Testis (tissue), 3 donors: ENCODE measurements around the gene P3R3URF. TPM values are rescaled to one million over a fixed set of nuclear protein-coding genes. Genes with fewer than 3 reads are reported as not detected.

ENCODE experiments used
- DNase-seq: peaks from one replicate; pipeline ENCODE4 v3.0.0-alpha.2; 2019
- H3K27ac ChIP-seq, 2 donors: fragments of 200-600 bp; sonication (generic); one replicate each; pipeline ENCODE4 v1.5.1; 2019
- H3K27me3 ChIP-seq: fragments of 200-600 bp; sonication (generic); one replicate; pipeline ENCODE4 v1.5.1; 2019
- H3K36me3 ChIP-seq: fragments of 200-600 bp; sonication (generic); one replicate; pipeline ENCODE4 v1.5.1; 2017; ENCODE audit warnings: low read depth; ENCODE audit errors: missing control alignments
- H3K4me1 ChIP-seq: fragments of 200-600 bp; sonication (generic); one replicate; pipeline ENCODE4 v1.5.1; 2019
- H3K4me3 ChIP-seq, 2 donors: fragments of 200-600 bp; sonication (generic); one replicate each; pipeline ENCODE4 v1.5.1; 2017 to 2019
- H3K9me3 ChIP-seq: fragments of 200-600 bp; sonication (generic); one replicate; pipeline ENCODE4 v1.5.1; 2017
- CTCF ChIP-seq, 3 experiments: fragments of 450-650 bp in 2 of 3; fragments of 200-600 bp in 1 of 3; sonication (generic) in 1 of 3; IDR thresholded peaks; one replicate each; pipeline ENCODE4 v1.5.1; 2016 to 2019; ENCODE audit warnings: antibody characterized with exemption in 3 of 3, mild to moderate bottlenecking in 2 of 3, moderate library complexity in 1 of 3
- POLR2A ChIP-seq: fragments of 450-650 bp; IDR thresholded peaks from one replicate; pipeline ENCODE4 v1.6.1; 2017; ENCODE audit warnings: antibody characterized with exemption, mild to moderate bottlenecking, moderate library complexity
- WGBS, 2 donors: methylation state at CpG; one replicate each; pipeline ENCODE4 v1.1.5; 2018; 5-methylcytosine and 5-hydroxymethylcytosine counted together
- intact Hi-C: fragments of 100-400 bp; cut with DNase I; formaldehyde crosslinking; loops from one replicate; pipeline ENCODE4 v1.15.1; 2023; ENCODE audit warnings: low total_unique reads
- polyA plus RNA-seq: library from polyadenylated mRNA; stranded (reverse); fragments of 350-450 nt; fragmentation: Illumina TruSeq; extraction: RNeasy Lipid Tissue Mini Kit (QIAGEN cat#74804); gene quantifications from one replicate; pipeline ENCODE4 v1.2.3, GENCODE V29; 2014; ENCODE audit warnings: low read depth, low replicate concordance; ENCODE audit not compliant: insufficient read depth
- total RNA-seq, 2 donors: library from RNA; depleted of rRNA; stranded (reverse); fragments of >200 nt; gene quantifications; one replicate each; pipeline ENCODE4 v1.2.3, GENCODE V29; 2016

P3R3URF gene
- total and polyA plus RNA-seq, 3 donors from 2014 or later = 35.0 to 123 (median 69.1) TPM

- peak overlapping the region in 1 of 2 donors; percentile 66 for H3K27ac ChIP-seq
- no peaks in the 10 kb centered on the region for H3K9me3 ChIP-seq
- H3K36me3 ChIP-seq = no peaks in the 10 kb centered on the region
- DNase-seq = peak; percentile 51
- H3K27me3 ChIP-seq = no peaks in the 10 kb centered on the region
- 56 to 71% methylated on average over 5 to 8 of the region's 8 CpGs for WGBS, 2 donors
- H3K4me3 ChIP-seq = no peak overlapping the region
- intact Hi-C loops = no loop called here
- TF ChIP-seq CTCF (IDR thresholded peaks at IDR 0.05) (no peak), POLR2A (no peak)
- peaks cover 15% of the 10 kb centered on the region for H3K4me1 ChIP-seq
These were observed 7.0 kb upstream of the P3R3URF start for GRCh38 chr1:46183079-46183847.

- TF ChIP-seq CTCF (IDR thresholded peaks at IDR 0.05) (no peak), POLR2A (no peak)
- H3K27ac ChIP-seq = no peak overlapping the region
- no peaks in the 10 kb centered on the region for H3K9me3 ChIP-seq
- no peak for DNase-seq
- no peaks in the 10 kb centered on the region for H3K36me3 ChIP-seq
- no peak overlapping the region for H3K4me3 ChIP-seq
- H3K4me1 ChIP-seq = peaks cover 15% of the 10 kb centered on the region
- WGBS, 2 donors = 73% methylated on average over 9 to 10 of the region's 10 CpGs
- H3K27me3 ChIP-seq = no peaks in the 10 kb centered on the region
- intact Hi-C loops = loop anchor here (2.0 kb wide), 1 partner anchor 145 kb away; no protein-coding TSS in a partner anchor
These were observed 5.3 kb upstream of the P3R3URF start for GRCh38 chr1:46181343-46182260.

- WGBS, 2 donors = 60 to 62% methylated on average over 10 to 12 of the region's 12 CpGs
- intact Hi-C loops = loop anchor here (2.0 kb wide), 1 partner anchor 143 kb away; no protein-coding TSS in a partner anchor
- Histone ChIP-seq H3K36me3 (no peaks in the 10 kb centered on the region), H3K4me3 (no peak overlapping the region), H3K9me3 (no peaks in the 10 kb centered on the region), H3K4me1 (peaks cover 12% of the 10 kb centered on the region), H3K27ac (no peak overlapping the region), H3K27me3 (no peaks in the 10 kb centered on the region)
- no peak for TF ChIP-seq CTCF (IDR thresholded peaks at IDR 0.05)
- no peak for TF ChIP-seq POLR2A
- DNase-seq = no peak
These were observed 3.9 kb upstream of the P3R3URF start for GRCh38 chr1:46180082-46180616.

GRCh38 chr1:46179138-46180081 lies 3.1 kb upstream of the P3R3URF start:
- peak; percentile 75 to 86 (median 82) for TF ChIP-seq CTCF (IDR thresholded peaks at IDR 0.05)
- no peak for TF ChIP-seq POLR2A
- 25 to 43% methylated on average over 10 of the region's 10 CpGs for WGBS, 2 donors
- Histone ChIP-seq H3K4me1 (peaks cover 17% of the 10 kb centered on the region), H3K27ac (no peak overlapping the region), H3K4me3 (no peak overlapping the region), H3K27me3 (no peaks in the 10 kb centered on the region), H3K9me3 (no peaks in the 10 kb centered on the region), H3K36me3 (no peaks in the 10 kb centered on the region)
- intact Hi-C loops = loop anchor here (2.0 kb wide), 1 partner anchor 143 kb away; no protein-coding TSS in a partner anchor
- peak; percentile 91 for DNase-seq
